SU-DHL-6 (cell line): ENCODE results near the gene PDGFC.

Experiments used
- EZH2phosphoT487 ChIP-seq: fragments of 200-600 bp; sonication (generic), shearing (Covaris generic); conservative IDR thresholded peaks from 2 replicates; pipeline ENCODE4 v1.6.1; 2018; ENCODE audit warnings: mild to moderate bottlenecking, antibody characterized with exemption, low read length, moderate library complexity, mixed read lengths
- TF ChIP-seq, protein P1 (sequence below): fragments of 200-600 bp; sonication (generic); IDR thresholded peaks from one replicate; pipeline ENCODE4 v1.5.1; 2017; ENCODE audit warnings: antibody characterized with exemption, mild to moderate bottlenecking, low read length, moderate library complexity; ENCODE audit not compliant: insufficient read depth, poor library complexity, severe bottlenecking

DNA sequence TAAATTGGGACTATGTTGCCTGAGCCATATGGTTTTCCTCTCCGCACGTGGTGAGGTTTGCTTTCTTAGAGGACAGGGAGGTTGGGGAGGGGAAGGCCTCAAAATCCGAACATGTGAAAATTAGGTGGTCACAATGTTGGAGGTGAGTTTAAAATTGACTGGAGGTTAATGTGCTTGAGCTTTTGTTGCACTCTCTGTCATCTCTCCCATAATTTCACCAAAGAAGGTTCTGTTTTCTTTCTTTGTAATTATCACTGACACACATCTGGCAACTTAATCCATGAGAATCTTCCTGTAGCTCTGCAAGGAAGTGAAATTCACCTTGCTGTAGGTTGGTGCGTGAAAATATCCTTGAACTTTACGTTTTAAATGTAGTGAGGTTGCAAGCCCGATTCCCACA, 225.5 kb downstream of the PDGFC start:
- TF ChIP-seq, protein P1, sequence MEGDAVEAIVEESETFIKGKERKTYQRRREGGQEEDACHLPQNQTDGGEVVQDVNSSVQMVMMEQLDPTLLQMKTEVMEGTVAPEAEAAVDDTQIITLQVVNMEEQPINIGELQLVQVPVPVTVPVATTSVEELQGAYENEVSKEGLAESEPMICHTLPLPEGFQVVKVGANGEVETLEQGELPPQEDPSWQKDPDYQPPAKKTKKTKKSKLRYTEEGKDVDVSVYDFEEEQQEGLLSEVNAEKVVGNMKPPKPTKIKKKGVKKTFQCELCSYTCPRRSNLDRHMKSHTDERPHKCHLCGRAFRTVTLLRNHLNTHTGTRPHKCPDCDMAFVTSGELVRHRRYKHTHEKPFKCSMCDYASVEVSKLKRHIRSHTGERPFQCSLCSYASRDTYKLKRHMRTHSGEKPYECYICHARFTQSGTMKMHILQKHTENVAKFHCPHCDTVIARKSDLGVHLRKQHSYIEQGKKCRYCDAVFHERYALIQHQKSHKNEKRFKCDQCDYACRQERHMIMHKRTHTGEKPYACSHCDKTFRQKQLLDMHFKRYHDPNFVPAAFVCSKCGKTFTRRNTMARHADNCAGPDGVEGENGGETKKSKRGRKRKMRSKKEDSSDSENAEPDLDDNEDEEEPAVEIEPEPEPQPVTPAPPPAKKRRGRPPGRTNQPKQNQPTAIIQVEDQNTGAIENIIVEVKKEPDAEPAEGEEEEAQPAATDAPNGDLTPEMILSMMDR, result no peak
- TF ChIP-seq EZH2phosphoT487, result no peak
